WERI-Rb-1 (cell line): ENCODE data around the gene FGF14.

Experiments
- DNase-seq: peaks from one replicate; pipeline ENCODE4 v3.0.0-alpha.2; 2020
- H3K27ac ChIP-seq: fragments of 250-450 bp; sonication (Bioruptor Pico); 2 replicates; pipeline ENCODE4 v1.5.1; 2020; ENCODE audit warnings: mild to moderate bottlenecking, moderate library complexity
- H3K27me3 ChIP-seq: fragments of 250-450 bp; sonication (Bioruptor Pico); 2 replicates; pipeline ENCODE4 v1.5.1; 2021; ENCODE audit warnings: mild to moderate bottlenecking, low read depth, moderate library complexity; ENCODE audit not compliant: insufficient read depth, severe bottlenecking
- H3K36me3 ChIP-seq: fragments of 250-450 bp; sonication (Bioruptor Pico); 2 replicates; pipeline ENCODE4 v1.5.1; 2020; ENCODE audit warnings: mild to moderate bottlenecking, moderate library complexity
- H3K4me3 ChIP-seq: 2 replicates; pipeline ENCODE4 v1.5.1; 2011; ENCODE audit warnings: low read depth, mild to moderate bottlenecking, control low read depth, low read length
- H3K9me3 ChIP-seq: fragments of 250-450 bp; sonication (Bioruptor Pico); 2 replicates; pipeline ENCODE4 v1.5.1; 2021; ENCODE audit warnings: mild to moderate bottlenecking, moderate library complexity; ENCODE audit not compliant: severe bottlenecking
- TF ChIP-seq, protein P1 (sequence below): IDR thresholded peaks from 2 replicates; pipeline ENCODE4 v1.5.1; 2011; ENCODE audit warnings: low read depth, mild to moderate bottlenecking, control low read depth, inconsistent platforms, low read length

Gene FGF14

DNA sequence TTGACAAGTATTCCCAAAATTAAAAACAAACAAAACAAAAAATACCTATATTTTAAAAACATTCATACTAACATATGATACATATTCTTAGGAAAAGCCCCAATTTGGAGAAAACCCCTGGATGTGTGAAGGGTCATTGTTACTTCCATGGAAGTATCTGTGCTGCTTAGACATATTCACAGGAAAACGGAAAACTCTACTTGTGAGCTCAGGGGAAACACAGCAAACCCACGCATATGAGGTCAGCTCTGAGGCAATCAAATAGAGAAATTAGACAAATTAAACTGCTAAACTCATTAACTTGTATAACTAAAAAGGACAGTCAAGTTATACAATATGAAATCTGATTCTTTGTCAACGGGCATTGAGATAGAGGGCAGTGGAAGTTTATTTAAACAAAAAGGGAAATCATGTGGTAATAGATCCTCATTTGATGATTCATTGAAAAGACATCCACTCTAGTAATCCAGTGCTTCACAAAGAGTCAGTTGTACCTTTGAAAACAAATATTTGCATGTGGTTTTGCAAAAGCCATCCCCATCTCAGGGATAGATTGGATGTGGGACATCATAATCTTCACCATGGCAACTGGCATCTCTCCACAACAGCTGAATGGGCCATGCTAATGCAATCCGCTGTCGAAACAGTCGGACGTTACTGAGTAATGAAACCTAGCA lies 526.0 kb downstream of the FGF14 start:
- H3K27ac ChIP-seq = no peak overlapping the region
- DNase-seq = no peak
- no peaks in the 10 kb centered on the region for H3K27me3 ChIP-seq
- TF ChIP-seq, protein P1, sequence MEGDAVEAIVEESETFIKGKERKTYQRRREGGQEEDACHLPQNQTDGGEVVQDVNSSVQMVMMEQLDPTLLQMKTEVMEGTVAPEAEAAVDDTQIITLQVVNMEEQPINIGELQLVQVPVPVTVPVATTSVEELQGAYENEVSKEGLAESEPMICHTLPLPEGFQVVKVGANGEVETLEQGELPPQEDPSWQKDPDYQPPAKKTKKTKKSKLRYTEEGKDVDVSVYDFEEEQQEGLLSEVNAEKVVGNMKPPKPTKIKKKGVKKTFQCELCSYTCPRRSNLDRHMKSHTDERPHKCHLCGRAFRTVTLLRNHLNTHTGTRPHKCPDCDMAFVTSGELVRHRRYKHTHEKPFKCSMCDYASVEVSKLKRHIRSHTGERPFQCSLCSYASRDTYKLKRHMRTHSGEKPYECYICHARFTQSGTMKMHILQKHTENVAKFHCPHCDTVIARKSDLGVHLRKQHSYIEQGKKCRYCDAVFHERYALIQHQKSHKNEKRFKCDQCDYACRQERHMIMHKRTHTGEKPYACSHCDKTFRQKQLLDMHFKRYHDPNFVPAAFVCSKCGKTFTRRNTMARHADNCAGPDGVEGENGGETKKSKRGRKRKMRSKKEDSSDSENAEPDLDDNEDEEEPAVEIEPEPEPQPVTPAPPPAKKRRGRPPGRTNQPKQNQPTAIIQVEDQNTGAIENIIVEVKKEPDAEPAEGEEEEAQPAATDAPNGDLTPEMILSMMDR = no peak
- H3K4me3 ChIP-seq = no peak overlapping the region
- no peaks in the 10 kb centered on the region for H3K36me3 ChIP-seq
- H3K9me3 ChIP-seq = no peaks in the 10 kb centered on the region

DNA sequence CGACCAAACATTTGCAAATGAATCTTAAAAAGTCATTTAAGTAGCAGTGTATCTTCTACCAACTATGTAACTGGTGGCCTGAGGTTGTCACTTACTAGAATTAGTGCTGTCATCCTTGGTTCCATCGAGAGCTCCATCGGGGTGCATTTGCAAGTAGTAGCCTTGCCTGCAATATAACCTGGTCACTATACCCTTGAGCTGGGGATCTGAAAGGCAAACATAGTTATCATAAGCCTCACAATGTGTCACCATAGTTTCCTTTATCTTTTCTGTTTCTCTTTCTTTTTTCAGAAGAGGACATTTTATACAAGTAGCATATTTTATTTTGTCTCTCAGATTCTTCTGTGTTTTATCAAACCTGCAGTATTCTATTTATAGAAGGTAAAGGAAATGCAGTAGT lies 526.8 kb downstream of the FGF14 start:
- DNase-seq = no peak
- H3K4me3 ChIP-seq = no peak overlapping the region
- no peaks in the 10 kb centered on the region for H3K36me3 ChIP-seq
- TF ChIP-seq, protein P1 = no peak
- H3K9me3 ChIP-seq = no peaks in the 10 kb centered on the region
- H3K27ac ChIP-seq = no peak overlapping the region
- no peaks in the 10 kb centered on the region for H3K27me3 ChIP-seq

DNA sequence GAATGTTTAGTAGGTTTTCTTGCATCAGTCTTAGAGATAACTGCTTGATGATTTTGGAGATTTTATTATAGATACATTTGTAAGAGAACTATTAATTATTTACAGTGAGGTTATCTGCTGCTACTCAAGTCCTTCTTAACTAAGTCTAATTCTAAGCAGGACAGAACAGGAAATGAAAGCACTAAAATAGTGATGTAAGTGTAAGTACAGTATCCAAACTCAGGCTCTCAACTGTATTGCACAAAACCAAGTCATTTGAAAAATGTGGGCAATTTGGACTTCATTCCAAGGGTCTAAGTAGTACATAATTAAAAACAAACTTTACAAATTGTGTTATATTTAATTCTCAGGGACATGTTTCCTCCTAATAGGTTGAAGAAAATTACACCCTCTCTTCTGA lies 532.3 kb downstream of the FGF14 start:
- H3K4me3 ChIP-seq = no peak overlapping the region
- TF ChIP-seq, protein P1 = no peak
- H3K27ac ChIP-seq = no peak overlapping the region
- no peaks in the 10 kb centered on the region for H3K27me3 ChIP-seq
- no peak for DNase-seq
- no peaks in the 10 kb centered on the region for H3K36me3 ChIP-seq
- H3K9me3 ChIP-seq = no peaks in the 10 kb centered on the region

DNA sequence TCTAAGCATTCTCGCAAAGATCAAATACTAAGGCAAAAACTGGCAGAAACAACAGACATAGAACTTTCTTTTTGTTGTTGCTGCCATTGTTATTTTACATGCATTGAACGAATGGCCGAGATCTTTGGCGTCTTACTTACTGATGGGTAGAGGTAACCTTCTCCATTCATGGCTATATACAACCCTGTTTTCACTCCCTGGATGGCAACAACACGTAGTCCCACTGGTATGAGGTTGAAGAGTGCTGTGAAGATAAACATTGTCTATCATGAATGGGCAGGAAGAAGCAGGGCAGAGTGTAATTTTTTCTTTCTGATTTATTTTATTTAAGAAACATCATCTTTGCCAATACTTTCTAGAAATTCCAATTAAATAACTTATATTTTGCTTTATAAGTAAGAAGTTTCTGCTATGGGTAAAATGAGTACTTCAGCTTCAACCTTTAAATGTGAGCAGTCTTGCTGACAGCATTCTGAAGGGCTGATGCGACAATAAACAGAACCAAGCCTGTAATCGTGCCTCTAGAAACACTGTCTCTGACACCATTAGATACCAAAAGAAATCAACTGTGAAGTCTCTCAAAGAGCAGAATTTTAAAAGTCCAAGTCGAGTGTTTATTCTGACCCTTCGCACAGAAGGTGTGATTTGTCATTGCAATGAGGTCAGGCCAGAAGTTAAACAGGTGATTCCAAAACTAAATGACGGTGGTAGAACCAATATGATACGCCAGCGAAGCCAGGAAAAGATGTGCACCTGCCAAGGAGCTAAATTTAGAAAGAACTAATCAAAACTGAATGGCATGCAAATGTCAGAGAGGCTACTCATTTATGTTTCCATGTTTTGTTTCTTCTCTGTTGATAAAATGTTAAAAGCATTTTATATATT lies 533.0 kb downstream of the FGF14 start:
- no peaks in the 10 kb centered on the region for H3K9me3 ChIP-seq
- no peak overlapping the region for H3K4me3 ChIP-seq
- no peaks in the 10 kb centered on the region for H3K36me3 ChIP-seq
- no peak for DNase-seq
- no peak overlapping the region for H3K27ac ChIP-seq
- H3K27me3 ChIP-seq = no peaks in the 10 kb centered on the region
- TF ChIP-seq, protein P1 = no peak

DNA sequence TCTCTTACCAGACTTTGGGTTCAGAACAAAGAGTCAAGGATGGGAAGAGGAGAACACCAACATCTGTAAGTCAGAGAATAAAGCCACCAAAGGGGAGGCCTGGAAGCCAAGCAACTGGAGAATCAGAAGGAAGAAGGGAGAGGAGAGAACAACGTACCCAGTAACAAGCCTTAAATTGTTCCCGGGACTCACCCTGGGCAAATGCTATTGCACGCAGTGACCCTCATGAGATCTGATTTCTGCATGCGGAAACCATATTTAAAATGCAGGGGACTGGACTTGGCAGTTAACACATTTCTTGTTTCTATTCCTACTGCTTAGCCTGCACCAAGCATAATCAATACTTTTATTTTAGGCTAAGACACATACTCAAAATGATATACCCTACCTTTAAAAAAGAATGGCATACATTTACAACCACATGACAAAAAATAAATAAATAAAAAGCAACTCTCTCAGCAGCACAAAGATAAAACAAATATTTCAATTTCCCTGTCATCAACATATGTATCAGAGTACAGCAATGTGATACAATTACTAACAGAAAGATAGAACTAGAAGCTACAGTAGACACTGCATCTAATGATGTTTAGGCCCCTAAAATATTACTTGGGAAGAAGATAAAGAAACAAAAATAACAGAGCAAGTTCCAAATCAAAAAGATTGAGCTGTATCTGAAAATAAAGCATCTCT lies 534.8 kb downstream of the FGF14 start:
- H3K9me3 ChIP-seq = no peaks in the 10 kb centered on the region
- no peaks in the 10 kb centered on the region for H3K27me3 ChIP-seq
- no peak for DNase-seq
- H3K27ac ChIP-seq = no peak overlapping the region
- no peaks in the 10 kb centered on the region for H3K36me3 ChIP-seq
- H3K4me3 ChIP-seq = no peak overlapping the region
- TF ChIP-seq, protein P1 = no peak
